Measurements from ENCODE around the gene DOK6.

DNA sequence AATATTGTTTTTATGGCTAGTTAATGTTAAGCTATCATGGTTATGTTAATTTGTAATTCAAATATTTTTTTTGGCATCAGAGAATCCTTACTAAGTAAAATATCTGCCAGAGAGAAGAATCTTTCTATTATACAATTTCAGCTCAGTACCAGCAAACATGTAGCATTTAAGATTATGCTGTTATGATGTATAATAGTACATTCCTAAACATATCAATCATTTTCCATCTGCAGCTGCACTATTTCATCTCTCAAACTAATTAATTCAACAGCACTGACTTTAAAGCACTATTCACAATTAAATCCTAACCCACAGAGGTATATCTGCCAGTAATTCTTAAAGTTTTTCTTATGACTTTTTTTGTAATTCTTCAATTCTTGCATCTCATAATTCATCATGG lies 296.4 kb downstream of the DOK6 start:
- TF ChIP-seq MAX (IDR thresholded peaks at IDR 0.05; ENCODE audit: insufficient read depth, insufficient read length) (no peak), MYC (IDR thresholded peaks at IDR 0.05; ENCODE audit: low read depth, low read length) (no peak), POLR2A (IDR thresholded peaks at IDR 0.05; ENCODE audit: low read depth, low read length) (no peak), EZH2 (IDR thresholded peaks at IDR 0.05; ENCODE audit: borderline replicate concordance, low read depth, low read length, severe bottlenecking) (no peak), JUN (IDR thresholded peaks at IDR 0.05; ENCODE audit: borderline replicate concordance, insufficient read depth, insufficient read length, low read depth) (no peak), POLR2AphosphoS5 (IDR thresholded peaks at IDR 0.05; ENCODE audit: insufficient read depth, low read depth, low read length) (no peak), GATA2 (IDR thresholded peaks at IDR 0.05; ENCODE audit: insufficient read depth, insufficient read length, low read depth, low read length) (no peak)
- TF ChIP-seq, protein P1, sequence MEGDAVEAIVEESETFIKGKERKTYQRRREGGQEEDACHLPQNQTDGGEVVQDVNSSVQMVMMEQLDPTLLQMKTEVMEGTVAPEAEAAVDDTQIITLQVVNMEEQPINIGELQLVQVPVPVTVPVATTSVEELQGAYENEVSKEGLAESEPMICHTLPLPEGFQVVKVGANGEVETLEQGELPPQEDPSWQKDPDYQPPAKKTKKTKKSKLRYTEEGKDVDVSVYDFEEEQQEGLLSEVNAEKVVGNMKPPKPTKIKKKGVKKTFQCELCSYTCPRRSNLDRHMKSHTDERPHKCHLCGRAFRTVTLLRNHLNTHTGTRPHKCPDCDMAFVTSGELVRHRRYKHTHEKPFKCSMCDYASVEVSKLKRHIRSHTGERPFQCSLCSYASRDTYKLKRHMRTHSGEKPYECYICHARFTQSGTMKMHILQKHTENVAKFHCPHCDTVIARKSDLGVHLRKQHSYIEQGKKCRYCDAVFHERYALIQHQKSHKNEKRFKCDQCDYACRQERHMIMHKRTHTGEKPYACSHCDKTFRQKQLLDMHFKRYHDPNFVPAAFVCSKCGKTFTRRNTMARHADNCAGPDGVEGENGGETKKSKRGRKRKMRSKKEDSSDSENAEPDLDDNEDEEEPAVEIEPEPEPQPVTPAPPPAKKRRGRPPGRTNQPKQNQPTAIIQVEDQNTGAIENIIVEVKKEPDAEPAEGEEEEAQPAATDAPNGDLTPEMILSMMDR (IDR thresholded peaks at IDR 0.05; ENCODE audit: extremely low read depth in 1 of 2, insufficient read depth in 1 of 2, low read depth in 1 of 2, low read length in 2 of 2) = no peak

Data from endothelial cell of umbilical vein (primary cell).